Measurements from ENCODE around the gene LINGO1. TPM values are rescaled to one million over a fixed set of nuclear protein-coding genes. Genes with fewer than 3 reads are reported as not detected.

The LINGO1 gene
- total and polyA plus RNA-seq, 9 of the 15 experiments (the other 6 are each of a cell fraction or from before 2014, with no cell fraction given): 0.07 to 15.3 (median 2.1) TPM

GRCh38 chr15:77608774-77609173 lies 23.9 kb downstream of the LINGO1 start (continued):
- no peak for TF ChIP-seq SFPQ (IDR thresholded peaks at IDR 0.05; ENCODE audit: low read depth, low read length)
- TF ChIP-seq ZNF263 (CRISPR knock-in tag; IDR thresholded peaks at IDR 0.05; ENCODE audit: borderline replicate concordance): no peak
- no peak for TF ChIP-seq PTRF (tag; IDR thresholded peaks at IDR 0.05)
- TF ChIP-seq BRCA1 (IDR thresholded peaks at IDR 0.05): no peak
- TF ChIP-seq BRCA1 (CRISPR knock-in tag; IDR thresholded peaks at IDR 0.05): no peak
- 0 out of 2 replicates have a peak, but pooled peaks have one; percentile 41 for TF ChIP-seq ZNF384 (IDR thresholded peaks at IDR 0.05; ENCODE audit: low read depth, low read length)
- TF ChIP-seq RAD51 (IDR thresholded peaks at IDR 0.05; ENCODE audit: borderline replicate concordance, low read depth): peak; percentile 78; the same call in 1 of the 2 replicates

- Histone ChIP-seq H3K9ac (ENCODE audit: insufficient read depth in 1 of 2, low read depth in 2 of 2, low read length in 2 of 2) (no peak overlapping the region; a peak in 1 of 4 replicates), H3K4me1 (replicated peaks in 1 of 2; ENCODE audit: control insufficient read depth in 2 of 2, insufficient read depth in 2 of 2, low read length in 2 of 2) (peaks cover 36 to 47% of the 10 kb centered on the region in 2 experiments), H3K79me2 (ENCODE audit: control insufficient read depth, insufficient read depth, low read length) (no peaks in the 10 kb centered on the region), H4K20me1 (replicated peaks; ENCODE audit: control insufficient read depth, insufficient read depth, low read length) (no peaks in the 10 kb centered on the region), H3K4me3 (no peak overlapping the region), H2AFZ (ENCODE audit: low read depth, low read length) (peak overlapping the region; percentile 81), H3K4me2 (ENCODE audit: insufficient read depth, low read length) (no peak overlapping the region), H3K27me3 (ENCODE audit: control insufficient read depth in 2 of 2, insufficient read depth in 2 of 2, low read length in 2 of 2) (no peaks in the 10 kb centered on the region), H3K27ac (ENCODE audit: extremely low read depth, low read depth, low read length) (peak overlapping the region; percentile 39; the same call in 1 of the 3 replicates), H3K9me3 (replicated peaks; ENCODE audit: control insufficient read depth, insufficient read depth, low read depth, low read length) (no peaks in the 10 kb centered on the region), H3K9me1 (ENCODE audit: control insufficient read depth, insufficient read depth, low read length) (no peaks in the 10 kb centered on the region), H3K36me3 (ENCODE audit: control insufficient read depth, insufficient read depth, low read length) (no peaks in the 10 kb centered on the region)
- in situ Hi-C loops (cut with MboI): no loop called here
- intact Hi-C loops (cut with micrococcal nuclease): no loop called here
- 59% methylated on average over 5 of the region's 5 CpGs for WGBS (ENCODE audit: insufficient coverage, low coverage, missing lambda C conversion rate)
- ChIA-PET CTCF (ENCODE audit: low intra/inter-chr PET ratio) (no interaction called here), POLR2A (interaction anchor here (0.6 to 0.9 kb wide), 2 partner anchors 11 to 1111 kb away, joined by 3 to 5 read pairs; no protein-coding TSS in a partner anchor)
- DNase-seq (ENCODE audit: extremely low read depth in 1 of 4, low spot score in 3 of 4) (no peak), FAIRE-seq (no peak), ATAC-seq (peak; percentile 31)
- BruUV-seq (replicated peaks): no TSS peak
- no peak for TF ChIP-seq SPI1 (IDR thresholded peaks at IDR 0.05; ENCODE audit: borderline replicate concordance, low read depth, low read length)
- no peak for TF ChIP-seq GTF2A2 (tag; IDR thresholded peaks at IDR 0.05)
- peak; percentile 75 for TF ChIP-seq ATF3 (IDR thresholded peaks at IDR 0.05)
- TF ChIP-seq ATF3 (CRISPR knock-in tag; conservative IDR thresholded peaks at IDR 0.05): no peak
- peak; percentile 30; the same call in 1 of the 2 replicates for TF ChIP-seq ZBTB7A (IDR thresholded peaks at IDR 0.05; ENCODE audit: borderline replicate concordance, control insufficient read depth, low read depth, low read length)
- TF ChIP-seq FOXK2 (conservative IDR thresholded peaks at IDR 0.05 in 1 of 2, IDR thresholded peaks at IDR 0.05 in 1 of 2; ENCODE audit: low read depth in 2 of 2): no peak
- TF ChIP-seq CEBPG (CRISPR knock-in tag; IDR thresholded peaks at IDR 0.05): 0 out of 2 replicates have a peak, but pooled peaks have one; percentile 27
- TF ChIP-seq CEBPG (tag; conservative IDR thresholded peaks at IDR 0.05 in 1 of 2, IDR thresholded peaks at IDR 0.05 in 1 of 2): 0 out of 4 replicates have a peak, but pooled peaks of 1 of the 2 experiments have one; percentile 48
Measured at GRCh38 chr15:77607894-77608261, 24.8 kb downstream of the LINGO1 start.
